ENCODE data around the gene PRDM15. TPM values are rescaled to one million over a fixed set of nuclear protein-coding genes. Genes with fewer than 3 reads are reported as not detected.

Gene PRDM15
- polyA plus RNA-seq, 1 experiment = 5.1 TPM

GRCh38 chr21:41831453-41831831, 47.7 kb downstream of the PRDM15 start:
- no peak for TF ChIP-seq CTCF (IDR thresholded peaks at IDR 0.05; ENCODE audit: low read depth, low read length)
- no peaks in the 10 kb centered on the region; the same call in 1 of the 2 replicates for H3K9me3 ChIP-seq (ENCODE audit: control insufficient read depth, insufficient read depth, low read length)
- H3K27ac ChIP-seq (ENCODE audit: low read depth, low read length) = no peak overlapping the region
- no peaks in the 10 kb centered on the region for H3K27me3 ChIP-seq (ENCODE audit: control insufficient read depth, insufficient read depth, low read length)
- ChIA-PET POLR2A (no interaction called here), CTCF (interaction anchor here (1.5 kb wide), 1 partner anchor 15 kb away, joined by 9 read pairs; no protein-coding TSS in a partner anchor)
- DNase-seq (ENCODE audit: low read depth, low spot score) = no peak
- H3K4me3 ChIP-seq (ENCODE audit: low read depth, low read length) = no peak overlapping the region

DNA sequence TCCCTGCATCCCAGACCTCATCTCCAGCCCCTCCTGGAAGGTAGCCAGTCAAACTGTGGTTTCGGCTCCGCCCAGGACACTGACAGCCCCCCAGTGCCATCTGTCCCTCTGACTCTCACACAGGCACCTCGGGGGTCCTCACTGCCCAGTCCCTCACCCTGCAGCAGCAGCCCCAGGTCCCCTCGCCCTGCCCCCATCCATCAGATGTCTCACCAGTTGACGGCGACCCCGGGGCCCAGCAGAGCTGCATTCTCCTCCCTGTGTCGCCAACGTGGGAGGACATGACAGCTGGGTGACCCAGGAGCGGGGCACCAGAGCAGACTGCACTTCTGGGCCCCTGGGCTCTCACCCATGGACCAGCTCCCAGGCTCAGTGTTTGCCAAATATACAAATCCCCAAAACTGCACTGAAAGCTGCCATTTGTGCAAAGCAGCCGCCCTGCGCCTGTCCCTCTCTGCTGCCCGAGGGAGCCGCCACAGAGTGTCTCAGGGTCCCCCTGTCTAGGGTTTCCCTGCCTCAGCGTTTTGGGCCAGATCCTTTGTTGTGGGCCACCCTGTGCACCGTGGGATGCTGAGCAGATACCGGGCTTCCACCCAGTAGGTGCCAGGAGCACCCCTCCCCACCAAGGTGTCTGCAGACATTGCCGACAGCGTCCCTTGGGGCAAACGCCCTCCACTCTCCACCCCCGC, 48.2 kb downstream of the PRDM15 start:
- no peak for TF ChIP-seq CTCF (IDR thresholded peaks at IDR 0.05; ENCODE audit: low read depth, low read length)
- no peak for DNase-seq (ENCODE audit: low read depth, low spot score)
- CTCF ChIA-PET = interaction anchor here (1.5 kb wide), 1 partner anchor 14 kb away, joined by 9 read pairs; no protein-coding TSS in a partner anchor
- no peak overlapping the region for H3K4me3 ChIP-seq (ENCODE audit: low read depth, low read length)
- no peaks in the 10 kb centered on the region; the same call in 1 of the 2 replicates for H3K9me3 ChIP-seq (ENCODE audit: control insufficient read depth, insufficient read depth, low read length)
- POLR2A ChIA-PET = no interaction called here
- H3K27ac ChIP-seq (ENCODE audit: low read depth, low read length) = no peak overlapping the region
- H3K27me3 ChIP-seq (ENCODE audit: control insufficient read depth, insufficient read depth, low read length) = no peaks in the 10 kb centered on the region

- ChIA-PET CTCF (no interaction called here), POLR2A (no interaction called here)
- Histone ChIP-seq H3K9me3 (ENCODE audit: control insufficient read depth, insufficient read depth, low read length) (no peaks in the 10 kb centered on the region; the same call in 1 of the 2 replicates), H3K4me3 (ENCODE audit: low read depth, low read length) (no peak overlapping the region), H3K27ac (ENCODE audit: low read depth, low read length) (no peak overlapping the region), H3K27me3 (ENCODE audit: control insufficient read depth, insufficient read depth, low read length) (no peaks in the 10 kb centered on the region)
- DNase-seq (ENCODE audit: low read depth, low spot score) = no peak
- no peak for TF ChIP-seq CTCF (IDR thresholded peaks at IDR 0.05; ENCODE audit: low read depth, low read length)
These were observed 48.9 kb downstream of the PRDM15 start for GRCh38 chr21:41830145-41830707.

DNA sequence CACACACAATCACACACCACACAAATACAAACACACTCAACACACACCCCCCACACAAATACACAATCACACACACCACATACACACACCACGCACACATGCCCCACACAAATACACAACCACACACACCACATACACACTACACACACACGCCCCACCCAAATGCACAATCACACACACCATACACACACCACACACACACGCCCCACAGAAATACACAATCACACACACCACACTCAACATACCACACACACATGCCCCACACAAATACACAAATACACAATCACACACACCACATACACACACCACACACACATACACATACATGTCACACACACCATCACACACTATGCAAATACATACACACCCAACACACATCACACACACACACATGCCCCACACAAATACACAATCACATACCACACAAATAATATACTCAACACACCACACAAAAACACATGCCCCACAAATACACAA, 50.2 kb downstream of the PRDM15 start:
- CTCF ChIA-PET = interaction anchor here (3.9 kb wide), 1 partner anchor 12 kb away, joined by 16 read pairs; no protein-coding TSS in a partner anchor
- DNase-seq (ENCODE audit: low read depth, low spot score) = no peak

More for the DNA sequence above, 50.2 kb downstream of the PRDM15 start:
- Histone ChIP-seq H3K4me3 (ENCODE audit: low read depth, low read length) (no peak overlapping the region), H3K27ac (ENCODE audit: low read depth, low read length) (no peak overlapping the region), H3K9me3 (ENCODE audit: control insufficient read depth, insufficient read depth, low read length) (no peaks in the 10 kb centered on the region; the same call in 1 of the 2 replicates), H3K27me3 (ENCODE audit: control insufficient read depth, insufficient read depth, low read length) (no peaks in the 10 kb centered on the region)
- POLR2A ChIA-PET = no interaction called here
- no peak for TF ChIP-seq CTCF (IDR thresholded peaks at IDR 0.05; ENCODE audit: low read depth, low read length)
